NCI-H1417 treated with DMSO at 0.1 percent for 48 hours (cell line): ENCODE measurements around the gene CNRIP1.
"Not testable (repeated sequence)": the region's sequence is repeated elsewhere in the genome, so short reads cannot be mapped to it uniquely, and the experiment has no call there.

Experiments used
- DNase-seq: peaks from one replicate; lab custom pipeline; 2025; lab: John Stamatoyannopoulos, UW

Gene CNRIP1

DNA sequence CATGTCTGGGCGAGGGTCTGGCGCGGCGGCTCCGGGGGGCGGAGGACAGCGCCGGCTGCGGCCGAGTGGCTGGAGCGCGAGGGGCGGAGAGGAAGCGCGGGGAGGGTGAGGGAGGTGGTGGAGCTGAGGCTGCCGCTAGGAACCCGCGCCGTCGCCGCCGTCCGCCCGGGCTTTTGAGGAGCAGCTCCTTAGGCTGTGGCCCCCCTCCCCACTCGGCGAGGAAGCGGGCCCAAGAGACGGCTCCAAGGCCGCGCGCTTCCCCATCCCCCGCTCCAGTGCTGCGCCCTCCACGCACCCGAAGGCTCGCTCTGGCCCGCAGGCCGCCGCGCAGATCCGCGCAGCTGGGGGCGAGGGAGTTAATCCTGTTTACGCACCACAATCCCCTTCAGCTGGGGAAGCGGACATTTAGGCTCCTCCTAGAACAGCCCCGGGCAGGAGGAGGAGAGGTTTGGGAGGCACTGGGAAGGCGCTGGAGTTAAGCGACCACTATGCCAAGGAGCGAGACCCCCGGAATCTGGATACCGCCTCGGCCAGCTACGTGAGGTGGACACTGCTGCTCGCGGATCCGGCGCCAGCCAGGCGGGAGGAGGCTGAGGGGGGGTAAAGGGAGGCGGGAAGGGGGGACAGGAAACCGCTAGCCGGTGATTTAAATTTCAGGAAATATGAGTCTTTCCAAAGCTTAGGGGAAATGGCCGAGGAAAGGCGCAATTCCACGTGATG is at the start of gene CNRIP1:
CNRIP1 (minus strand) TSS at position 552 of the 720 bp plus-strand sequence; CDS start at position 3, 549 bp downstream.
- peak; percentile 35 for DNase-seq

- DNase-seq, result no peak
Observed at GRCh38 chr2:68369337-68369734, 49.6 kb upstream of the CNRIP1 start.

DNA sequence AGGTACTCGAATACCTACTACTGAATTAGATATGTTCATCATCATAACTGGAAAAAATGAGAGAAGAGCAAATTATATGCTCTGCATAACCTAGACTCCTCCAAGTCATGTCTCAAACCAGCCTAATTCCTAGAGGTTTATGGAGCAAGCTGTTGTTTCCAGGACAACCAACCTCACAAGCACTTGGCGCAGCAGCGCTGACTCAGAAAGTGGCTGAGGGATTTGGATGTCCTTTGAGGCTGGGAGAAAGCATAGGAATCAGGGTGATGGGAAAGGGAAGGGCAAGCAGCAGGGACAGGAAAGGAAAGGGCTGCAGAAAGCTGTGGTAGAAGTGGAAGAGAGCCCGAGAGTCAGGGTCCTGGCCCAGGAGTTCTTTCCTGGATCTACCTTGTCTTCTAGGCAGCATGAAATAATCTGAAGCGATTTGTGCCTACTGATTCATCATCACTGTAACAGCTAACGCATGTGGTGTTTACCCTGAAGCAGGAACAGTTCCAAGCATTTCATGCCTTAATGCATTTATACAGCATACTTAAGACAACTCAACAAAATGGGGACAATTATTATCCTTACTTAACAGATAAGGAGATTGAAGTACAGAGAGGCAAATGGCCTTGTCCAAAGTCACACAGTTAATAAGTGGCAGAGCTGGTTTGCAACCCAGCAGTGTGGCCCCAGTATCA is 49.0 kb upstream of the CNRIP1 start:
- no peak for DNase-seq

DNA sequence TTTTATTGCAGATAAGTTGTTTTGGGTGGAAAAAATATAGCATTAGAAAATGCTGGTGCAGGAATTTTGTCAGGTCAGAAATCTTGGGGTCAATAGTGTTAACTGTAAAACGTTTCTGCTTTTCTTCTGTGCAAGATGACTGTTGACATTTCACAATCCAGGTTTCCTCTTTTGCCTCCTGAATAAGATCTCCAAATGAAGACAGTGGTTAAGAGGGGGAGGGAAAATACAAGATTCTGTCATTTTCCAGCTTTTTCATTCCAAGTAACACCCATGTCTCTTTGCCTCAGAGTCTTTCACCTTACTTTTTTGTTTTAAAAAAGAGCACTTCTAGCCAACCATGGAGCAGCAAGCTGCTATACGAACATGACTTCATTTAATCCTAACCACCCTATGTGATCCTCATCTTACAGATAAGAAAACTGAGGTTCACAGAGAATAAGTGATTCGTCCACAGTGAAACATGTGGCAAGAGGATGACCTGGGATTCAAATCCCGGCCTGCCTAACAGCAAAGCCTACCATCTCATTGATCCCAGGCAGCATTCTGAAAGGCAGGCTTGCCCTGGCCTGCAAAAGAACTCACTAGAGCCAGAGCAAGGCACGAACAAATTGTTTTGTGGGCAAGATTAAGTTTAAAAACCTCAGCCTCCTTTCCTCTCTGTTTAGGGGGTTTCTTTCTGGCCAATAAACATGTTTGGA is 48.4 kb upstream of the CNRIP1 start:
- DNase-seq, result no peak

DNA sequence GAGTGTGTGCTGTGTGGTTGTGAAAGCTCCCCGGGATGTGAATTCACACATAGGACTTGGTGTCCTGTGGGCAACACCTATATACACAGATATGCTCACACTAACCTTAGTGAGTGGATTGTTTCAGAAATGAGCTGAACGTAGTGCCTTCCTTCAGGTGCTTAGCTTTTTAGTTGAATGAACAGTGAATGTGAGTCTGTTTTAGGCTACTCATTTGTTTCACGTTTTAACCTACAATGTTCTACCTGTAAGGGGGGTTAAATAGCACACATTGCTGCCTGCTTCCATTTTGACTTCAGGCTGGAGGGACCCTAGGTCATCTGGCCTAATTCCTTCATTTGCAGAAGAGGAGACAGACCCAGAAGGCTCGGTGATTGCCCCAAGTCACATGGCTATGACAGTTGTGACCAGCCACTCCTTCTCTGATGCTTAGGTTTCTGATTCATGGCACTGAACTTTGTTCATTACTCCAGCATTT is 46.4 kb upstream of the CNRIP1 start:
- no peak for DNase-seq

GRCh38 chr2:68365087-68365486 is 45.3 kb upstream of the CNRIP1 start, which contains the start of gene PLEK:
Gene PLEK, plus strand, starts transcription at chr2:68365282. Its CDS starts 70 bp downstream, at chr2:68365352.
- no peak for DNase-seq

DNA sequence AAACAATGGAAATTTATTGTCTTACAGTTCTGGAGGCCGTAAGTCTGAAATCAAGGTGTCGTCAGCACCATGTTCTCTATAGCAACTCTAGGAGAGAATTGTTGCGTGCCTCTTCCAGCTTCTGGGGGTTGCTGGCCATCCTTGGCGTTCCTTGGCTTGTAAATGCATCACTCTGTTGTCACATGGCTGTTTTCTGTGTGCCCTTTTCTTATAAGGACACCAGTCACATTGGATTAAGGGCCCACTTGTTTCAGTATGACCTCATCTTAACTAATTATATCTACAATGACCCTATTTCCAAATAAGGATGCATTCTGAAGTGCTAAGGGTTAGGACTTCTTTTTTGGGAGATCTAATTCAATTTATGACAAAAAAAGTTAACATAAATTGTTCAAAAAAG is 44.0 kb upstream of the CNRIP1 start:
- no peak for DNase-seq

DNA sequence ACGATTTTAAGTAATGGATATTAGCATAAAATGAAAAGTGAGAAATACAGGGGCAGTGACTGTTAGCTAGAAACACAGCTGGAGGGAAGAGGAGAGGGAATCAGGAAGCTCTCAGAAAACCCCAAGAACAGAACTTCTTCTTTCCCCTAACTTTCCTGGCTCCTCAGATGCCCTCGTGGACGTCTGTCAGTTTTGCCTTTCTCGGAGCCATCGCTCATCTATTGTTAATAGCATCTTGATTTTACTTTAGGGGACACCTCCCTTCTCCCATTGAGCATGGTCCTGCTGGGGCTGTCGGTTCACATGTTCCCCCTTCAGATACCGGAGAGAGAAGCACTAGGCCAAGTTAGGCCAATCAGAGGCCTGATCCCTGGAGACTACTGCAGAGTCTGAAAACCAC is 43.0 kb upstream of the CNRIP1 start:
- no peak for DNase-seq

GRCh38 chr2:68362069-68362468 is 42.3 kb upstream of the CNRIP1 start:
- DNase-seq, result peak; percentile 64

DNA sequence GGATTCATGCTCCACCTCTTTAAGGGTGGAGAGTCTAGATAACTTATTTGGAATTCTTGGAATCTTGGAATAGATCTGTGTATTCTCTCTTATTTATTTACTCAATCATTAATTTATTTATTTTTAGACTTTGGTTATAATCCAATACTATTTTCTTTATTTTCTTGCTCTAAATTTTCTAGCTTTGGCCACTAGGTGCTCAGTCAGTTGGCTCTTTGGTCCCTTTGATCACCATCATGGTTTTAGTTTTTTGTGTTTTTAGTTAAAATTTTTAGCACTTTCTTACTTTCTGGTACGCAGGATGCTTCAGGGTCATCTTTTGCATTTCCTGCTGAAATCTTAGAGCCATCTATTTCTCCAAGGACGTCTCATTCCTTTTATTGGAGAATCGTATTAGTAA is 40.1 kb upstream of the CNRIP1 start:
- DNase-seq, result no peak

DNA sequence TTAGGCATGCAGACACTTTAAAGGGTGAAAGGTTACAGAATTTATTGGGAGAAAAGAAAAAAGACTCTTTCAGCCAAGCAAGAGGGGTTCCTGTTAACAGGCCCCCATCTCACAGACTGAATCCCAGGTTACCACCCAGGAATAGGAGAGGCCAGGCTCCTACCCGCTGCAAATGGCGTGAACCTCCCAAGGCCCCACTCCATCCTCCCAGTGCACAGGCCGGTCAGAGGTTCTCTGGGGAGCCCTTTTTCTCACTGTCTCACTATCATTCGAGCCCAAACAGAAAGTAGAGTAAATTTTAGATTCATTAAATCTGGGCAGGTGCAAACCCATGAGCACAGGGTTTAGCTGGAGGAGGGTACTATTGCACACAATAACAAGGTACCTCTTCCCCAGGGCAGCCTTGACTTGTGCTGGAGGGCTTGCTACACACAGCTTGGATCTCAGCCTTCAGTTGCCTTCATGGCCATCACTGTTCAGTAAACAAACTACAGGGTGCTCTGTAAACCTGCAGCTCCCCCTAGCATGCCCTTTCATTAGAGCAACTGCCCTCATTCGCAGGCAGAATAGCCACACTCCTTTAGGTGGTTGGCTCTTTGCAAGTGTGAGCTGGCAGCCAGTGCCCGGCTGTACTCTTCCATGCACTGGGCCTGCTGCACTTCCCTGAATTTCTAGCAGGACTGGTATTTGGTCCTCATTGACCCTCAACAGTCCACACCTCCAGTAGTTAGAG is 38.0 kb upstream of the CNRIP1 start:
- DNase-seq, result peak; percentile 5

DNA sequence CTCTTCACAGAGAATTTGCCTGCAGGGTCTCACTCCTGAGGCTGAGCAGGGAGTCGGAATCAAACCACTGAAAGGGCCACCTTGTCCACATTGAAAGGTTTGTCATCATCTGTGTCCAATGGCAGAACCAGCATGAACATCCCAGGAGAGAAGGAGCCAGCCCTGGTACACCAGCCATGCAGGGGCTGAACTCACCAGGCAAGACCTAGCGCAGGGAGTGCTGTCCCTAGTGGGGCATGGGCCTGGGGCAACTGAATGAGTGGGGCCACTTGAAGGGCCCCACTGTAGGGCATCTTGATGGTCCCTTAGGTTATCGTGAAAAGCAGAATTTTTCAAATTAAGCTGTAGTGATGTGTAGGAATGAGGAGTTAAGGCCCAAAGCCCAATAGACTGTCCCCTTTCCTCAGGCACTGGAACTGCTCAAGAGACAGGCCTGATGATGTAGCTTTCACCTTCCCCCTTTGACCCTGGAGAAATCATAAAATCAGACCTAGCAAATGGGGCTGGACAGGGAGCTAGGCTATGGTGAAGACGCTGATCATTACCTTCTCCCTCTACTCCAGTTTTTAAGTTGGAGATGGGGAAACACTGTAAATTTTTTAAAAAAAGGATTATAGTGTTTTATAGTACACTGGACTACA is 37.0 kb upstream of the CNRIP1 start:
- no peak for DNase-seq

- DNase-seq, result no peak
Observed at GRCh38 chr2:68352651-68353391, 33.1 kb upstream of the CNRIP1 start.

DNA sequence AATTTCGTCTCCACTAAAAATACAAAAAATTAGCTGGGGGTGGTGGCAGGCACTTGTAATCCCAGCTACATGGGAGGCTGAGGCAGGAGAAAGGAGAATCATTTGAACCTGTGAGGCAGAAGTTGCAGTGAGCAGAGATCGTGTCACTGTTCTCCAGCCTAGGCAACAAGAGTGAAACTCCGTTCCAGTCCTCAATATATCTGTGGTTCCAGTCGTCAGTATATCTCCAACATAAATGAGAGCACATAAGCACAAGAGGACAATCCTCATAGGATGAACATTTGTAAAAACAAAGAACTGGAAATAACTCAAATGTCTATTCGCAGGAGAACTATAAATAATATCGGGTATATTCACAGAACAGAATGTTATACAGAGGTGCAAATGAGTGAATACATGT is 32.2 kb upstream of the CNRIP1 start:
- no peak for DNase-seq

DNA sequence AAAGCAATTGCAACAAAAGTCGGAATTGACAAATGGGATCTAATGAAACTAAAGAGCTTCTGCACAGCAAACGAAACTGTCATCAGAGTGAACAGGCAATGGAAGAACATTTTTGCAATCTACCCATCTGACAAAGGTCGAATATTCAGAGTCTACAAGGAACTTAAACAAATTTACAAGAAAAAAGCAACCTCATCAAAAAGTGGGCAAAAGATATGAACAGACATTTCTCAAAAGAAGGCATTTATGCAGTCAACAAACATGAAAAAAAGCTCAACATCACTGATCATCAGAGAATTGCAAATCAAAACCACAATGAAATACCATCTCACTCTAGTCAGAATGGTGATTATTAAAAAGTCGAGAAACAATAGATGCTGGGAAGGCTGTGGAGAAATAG is 29.3 kb upstream of the CNRIP1 start:
- DNase-seq, result not testable (repeated sequence)

GRCh38 chr2:68345129-68345875 is 25.6 kb upstream of the CNRIP1 start:
- DNase-seq, result no peak

DNA sequence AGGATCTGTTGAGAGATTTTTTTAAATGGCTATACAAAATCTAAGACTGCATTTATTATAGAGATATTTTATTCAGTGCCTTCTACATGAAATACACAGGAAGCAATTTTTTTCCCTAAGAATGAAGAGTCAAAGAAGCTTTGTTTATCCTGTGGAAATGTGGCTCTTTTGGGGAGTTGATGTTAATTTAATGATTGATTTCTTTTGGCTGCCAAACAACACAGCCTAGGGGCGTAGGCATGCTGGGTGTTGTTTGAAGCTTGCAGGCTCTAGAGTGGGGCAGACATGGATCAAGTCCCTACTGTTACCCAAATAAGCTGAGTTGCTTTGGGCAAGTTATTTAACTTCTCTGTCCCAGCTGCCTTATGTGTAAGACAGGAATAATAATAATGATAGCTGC is 24.3 kb upstream of the CNRIP1 start:
- no peak for DNase-seq

DNA sequence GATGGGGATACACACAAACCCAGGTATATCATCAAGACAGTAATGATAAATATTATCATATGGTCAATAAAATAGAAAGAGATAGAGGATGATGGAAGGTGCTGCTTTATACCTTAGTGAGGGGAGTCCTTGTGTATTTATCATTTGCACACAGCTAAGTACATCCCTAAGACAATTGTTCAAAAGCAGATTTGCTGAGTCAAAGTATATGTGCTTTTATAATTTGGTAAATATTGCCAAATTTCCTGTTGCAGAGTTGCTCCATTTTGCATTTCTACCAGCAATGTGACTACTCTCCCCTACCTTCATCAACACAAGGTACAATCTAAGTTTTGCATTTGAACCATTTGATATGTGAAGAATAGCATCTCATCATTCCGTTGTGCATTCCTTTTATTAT is 22.7 kb upstream of the CNRIP1 start:
- DNase-seq, result no peak

GRCh38 chr2:68341583-68341982 is 21.8 kb upstream of the CNRIP1 start:
- DNase-seq, result no peak

DNA sequence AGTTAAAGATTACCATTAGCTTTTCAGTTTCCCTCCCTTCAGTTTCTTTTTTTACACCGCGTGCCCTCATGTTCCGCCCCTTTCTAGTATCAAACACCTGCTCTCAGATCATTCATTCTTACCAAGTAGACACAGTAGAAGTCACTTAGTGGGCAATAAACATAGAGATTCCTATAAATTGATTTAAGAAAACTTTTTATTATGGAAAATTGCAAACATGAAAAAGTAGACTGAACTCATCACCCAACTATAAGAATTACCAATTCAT is 21.2 kb upstream of the CNRIP1 start:
- no peak for DNase-seq
